HG03025 (cell line): ENCODE results near the gene LRFN2.

Source experiments
- ATAC-seq: cut with Tn5 transposase; IDR thresholded peaks from one replicate; pipeline ENCODE4 v1.9.1; 2021; ENCODE audit warnings: mild to moderate bottlenecking, moderate library complexity; ENCODE audit not compliant: unreplicated experiment, low FRiP score

The LRFN2 gene

GRCh38 chr6:40485300-40485699 is 101.9 kb downstream of the LRFN2 start:
- no peak for ATAC-seq

- no peak for ATAC-seq
Measured at GRCh38 chr6:40484066-40484465, 103.1 kb downstream of the LRFN2 start.

GRCh38 chr6:40482532-40482931 is 104.6 kb downstream of the LRFN2 start:
- ATAC-seq, result no peak

- no peak for ATAC-seq
Measured at GRCh38 chr6:40480678-40481077, 106.5 kb downstream of the LRFN2 start.

- ATAC-seq, result no peak
Measured at GRCh38 chr6:40479706-40480105, 107.5 kb downstream of the LRFN2 start.

GRCh38 chr6:40477246-40478126 is 109.7 kb downstream of the LRFN2 start:
- ATAC-seq, result no peak

GRCh38 chr6:40476673-40477072 is 110.5 kb downstream of the LRFN2 start:
- ATAC-seq, result no peak

- no peak for ATAC-seq
Measured at GRCh38 chr6:40474937-40475336, 112.2 kb downstream of the LRFN2 start.

GRCh38 chr6:40473026-40473425 is 114.1 kb downstream of the LRFN2 start:
- ATAC-seq, result no peak

GRCh38 chr6:40472353-40472752 is 114.8 kb downstream of the LRFN2 start:
- ATAC-seq, result no peak

GRCh38 chr6:40471243-40471642 is 115.9 kb downstream of the LRFN2 start:
- ATAC-seq, result no peak

GRCh38 chr6:40469323-40469722 is 117.8 kb downstream of the LRFN2 start:
- ATAC-seq, result no peak

GRCh38 chr6:40466986-40467539 is 120.1 kb downstream of the LRFN2 start:
- ATAC-seq, result no peak

GRCh38 chr6:40461643-40462042 is 125.5 kb downstream of the LRFN2 start:
- no peak for ATAC-seq

GRCh38 chr6:40460380-40460779 is 126.8 kb downstream of the LRFN2 start:
- no peak for ATAC-seq

GRCh38 chr6:40457261-40457660 is 129.9 kb downstream of the LRFN2 start:
- ATAC-seq, result no peak

GRCh38 chr6:40456390-40457013 is 130.7 kb downstream of the LRFN2 start:
- no peak for ATAC-seq

GRCh38 chr6:40455686-40456389 is 131.3 kb downstream of the LRFN2 start:
- ATAC-seq, result no peak

- no peak for ATAC-seq
Measured at GRCh38 chr6:40450483-40450882, 136.7 kb downstream of the LRFN2 start.

GRCh38 chr6:40444811-40445210 is 142.4 kb downstream of the LRFN2 start:
- ATAC-seq, result no peak

GRCh38 chr6:40444312-40444711 is 142.9 kb downstream of the LRFN2 start:
- ATAC-seq, result no peak
